Skin of body (tissue), 2 donors: ENCODE measurements around the gene TRIP13. TPM values are rescaled to one million over a fixed set of nuclear protein-coding genes. Genes with fewer than 3 reads are reported as not detected.

Experiments
- DNase-seq: peaks from one replicate; lab custom pipeline; 2025; lab: John Stamatoyannopoulos, UW
- total RNA-seq: library from RNA; depleted of rRNA; stranded (reverse); fragments of >200 nt; gene quantifications from one replicate; pipeline ENCODE4 v1.2.3, GENCODE V29; 2014

TRIP13 gene
- total RNA-seq, 1 donor from 2014 or later, result 6.5 TPM

DNA sequence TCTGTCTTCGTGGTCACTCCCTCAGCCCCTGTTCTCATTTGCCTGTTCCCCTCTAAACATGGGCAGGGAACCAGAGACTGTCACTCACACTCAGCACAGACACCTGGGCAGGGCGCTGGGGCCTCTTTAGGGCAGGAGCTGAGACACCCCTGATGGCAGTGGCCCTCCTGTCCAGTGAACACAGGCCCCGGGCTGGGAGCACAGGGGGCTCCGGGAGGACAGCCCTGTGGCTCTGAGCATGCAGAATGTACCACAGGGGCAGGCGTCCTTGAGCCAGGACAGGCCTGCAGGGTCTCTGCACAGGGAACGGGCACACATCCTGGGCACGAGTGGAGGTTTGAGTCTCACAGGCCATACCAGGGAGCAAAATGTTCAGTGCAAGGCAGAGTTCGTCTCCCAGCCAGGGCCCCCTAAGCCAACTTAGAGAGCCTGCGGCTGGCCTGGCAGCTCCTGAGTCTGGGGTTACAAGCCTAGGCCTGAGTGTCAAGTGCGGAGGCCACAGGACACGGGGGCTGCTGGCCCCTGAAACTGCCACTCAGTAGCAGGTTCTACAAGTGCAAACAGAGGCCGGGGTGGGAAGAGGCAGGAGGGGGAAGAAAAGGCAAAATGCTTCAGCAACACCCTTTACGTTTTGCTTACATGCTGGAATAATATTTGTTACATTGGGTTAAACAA is 60.0 kb downstream of the TRIP13 start:
- no peak for DNase-seq

DNA sequence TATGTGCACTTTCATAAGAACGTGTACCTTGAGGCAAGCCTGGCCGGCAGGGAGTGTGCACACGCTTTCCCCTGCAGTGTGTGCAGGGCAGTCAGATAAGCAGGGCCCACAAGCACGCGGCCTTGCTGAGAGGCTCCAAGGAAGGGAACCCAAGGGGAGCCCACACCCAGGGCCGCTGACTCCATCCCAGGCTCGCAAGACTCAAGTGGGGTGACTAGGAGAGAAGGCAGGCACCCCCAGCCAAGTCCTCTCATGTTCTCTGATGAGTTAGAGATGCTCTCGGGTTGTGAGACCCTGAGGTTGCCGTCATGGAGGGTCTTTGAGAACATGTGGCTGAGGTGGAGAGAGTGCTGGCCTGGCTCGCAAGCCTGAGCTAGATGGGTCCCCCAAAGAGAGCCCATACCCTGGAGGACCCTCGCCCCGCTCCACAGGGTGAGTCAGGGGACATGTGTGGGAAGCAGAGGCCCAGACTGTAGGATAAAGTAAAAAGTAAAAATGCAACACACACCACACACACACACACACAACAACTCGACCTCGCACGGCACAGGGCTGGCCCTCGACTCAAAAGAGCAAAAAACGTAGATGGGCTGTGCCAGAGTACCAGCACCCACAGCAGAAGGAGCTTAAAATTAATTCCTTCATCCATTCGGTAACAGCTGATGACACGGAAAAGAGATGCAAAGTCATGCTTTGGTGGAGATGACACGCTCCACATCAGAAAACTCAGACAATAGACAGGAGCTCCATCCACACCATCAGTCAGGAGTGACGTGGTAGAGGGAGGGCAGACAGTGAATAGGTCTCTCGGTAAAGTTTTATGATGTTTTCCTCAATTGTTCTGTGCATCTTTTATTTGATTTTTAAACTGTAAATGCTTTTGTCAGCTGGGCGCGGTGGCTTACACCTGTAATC is 61.1 kb downstream of the TRIP13 start:
- no peak for DNase-seq

DNA sequence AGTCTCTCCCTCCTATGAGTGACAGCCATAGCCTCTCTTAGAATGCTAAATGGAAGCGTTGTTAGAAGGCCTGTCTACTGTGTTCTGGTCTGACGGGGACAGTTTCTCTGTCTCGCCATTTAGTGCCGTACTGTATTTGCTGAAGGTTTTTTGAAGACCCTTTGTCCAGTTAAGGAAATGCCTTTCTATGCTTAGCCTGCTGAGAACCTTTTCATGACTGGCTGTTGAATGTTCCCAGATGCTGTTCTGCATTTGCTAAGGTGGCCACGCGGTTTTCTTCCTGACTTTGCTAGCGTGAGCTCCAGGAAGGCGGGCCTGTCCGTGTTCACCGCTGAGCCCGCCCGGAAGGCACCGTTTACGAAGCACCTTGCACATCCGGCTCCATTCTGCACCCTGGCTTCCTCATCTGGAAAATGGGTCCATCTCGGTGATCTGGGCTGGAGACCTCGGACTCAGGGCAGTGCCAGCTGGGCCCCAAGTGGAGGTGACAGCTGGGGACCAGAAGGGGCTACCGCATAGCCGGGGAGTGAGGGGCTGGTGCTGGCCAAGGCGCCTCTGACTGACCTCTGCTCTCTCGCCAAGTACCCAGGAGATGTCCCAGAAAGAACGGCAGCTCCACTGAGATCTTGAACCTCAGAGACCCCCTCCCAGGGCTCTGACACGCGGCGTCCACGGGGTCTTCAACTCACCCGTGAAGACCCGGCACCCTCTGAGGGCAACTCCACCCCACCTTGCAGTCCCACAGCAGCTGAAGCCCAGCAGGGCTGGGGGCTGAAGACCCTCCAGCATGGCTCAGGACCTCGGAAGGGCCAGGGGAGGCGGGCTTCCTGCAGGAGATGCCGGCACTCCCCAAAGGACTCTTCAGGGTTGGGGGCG is 63.4 kb downstream of the TRIP13 start:
- no peak for DNase-seq

DNA sequence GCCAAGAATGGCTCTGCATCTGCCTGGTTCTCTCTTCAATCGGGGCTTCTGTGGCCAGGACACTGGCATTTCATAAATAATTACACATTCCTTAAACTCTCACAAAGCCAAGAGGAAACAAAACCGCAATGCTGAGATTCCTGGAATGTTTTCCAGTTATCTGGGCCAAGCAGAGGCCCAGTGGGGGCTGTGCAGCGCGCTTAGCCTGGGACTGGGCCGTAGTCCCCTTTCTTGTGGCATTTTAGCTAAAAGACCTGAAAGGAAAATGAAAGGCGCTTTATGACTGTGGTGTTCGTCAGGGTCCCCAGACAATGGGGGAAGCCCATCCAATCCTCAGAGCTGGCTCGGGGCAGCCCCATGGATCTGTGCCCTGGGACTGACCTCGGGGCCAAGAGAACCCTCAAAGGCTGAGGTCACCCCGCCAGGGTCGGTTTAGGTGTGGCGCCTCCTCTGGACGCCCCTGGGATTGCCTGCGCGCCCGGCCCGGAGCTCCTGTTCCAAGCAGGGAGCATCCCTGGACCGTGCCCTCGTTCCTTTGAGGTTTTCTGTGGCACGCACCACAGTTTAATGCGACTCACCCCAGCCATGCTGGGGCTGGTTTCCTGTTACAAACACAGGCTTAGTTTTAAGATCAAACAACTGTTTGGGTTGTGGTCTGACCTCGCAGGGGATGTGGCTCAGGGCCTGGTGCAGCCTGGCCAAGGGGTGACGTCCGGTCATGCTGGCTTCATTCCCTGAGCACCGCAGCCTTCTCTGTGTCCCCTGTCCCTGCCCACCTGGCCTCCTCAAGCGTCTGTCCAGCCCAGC is 64.5 kb downstream of the TRIP13 start:
- peak; percentile 91 for DNase-seq

DNA sequence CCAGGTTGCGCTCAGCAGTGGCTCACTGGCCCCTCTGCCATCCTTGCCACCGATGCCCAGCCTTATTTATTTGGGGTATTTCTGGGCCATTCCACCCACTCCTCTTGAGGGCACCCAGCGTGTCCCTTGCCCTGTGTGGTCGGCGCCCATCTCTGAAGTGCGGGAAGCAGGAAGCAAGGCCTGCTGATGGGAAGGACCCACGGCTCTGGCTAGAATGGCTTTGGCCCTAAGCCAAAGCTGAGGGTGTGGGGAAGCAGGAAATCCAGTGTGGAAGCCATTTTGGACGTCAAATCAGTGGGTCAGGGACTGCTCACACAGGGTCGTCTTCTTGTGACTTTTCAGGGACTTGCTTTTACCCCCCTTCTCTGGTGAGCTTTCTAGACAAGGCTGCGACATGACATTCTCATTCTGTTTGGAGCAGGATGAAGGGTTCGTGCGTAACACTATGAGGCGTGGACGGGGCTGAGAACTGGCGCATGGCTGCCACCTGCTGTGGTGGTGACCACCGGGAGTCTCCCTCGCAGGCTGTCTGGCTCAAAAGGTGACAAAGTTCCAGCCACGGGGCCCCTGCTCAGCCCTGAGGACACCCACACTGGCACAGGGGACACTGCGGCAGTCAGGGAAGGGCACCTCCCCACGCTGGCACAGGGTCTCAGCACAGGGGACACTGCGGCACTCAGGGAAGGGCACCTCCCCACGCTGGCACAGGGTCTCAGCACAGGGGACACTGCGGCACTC is 65.2 kb downstream of the TRIP13 start:
- no peak for DNase-seq

DNA sequence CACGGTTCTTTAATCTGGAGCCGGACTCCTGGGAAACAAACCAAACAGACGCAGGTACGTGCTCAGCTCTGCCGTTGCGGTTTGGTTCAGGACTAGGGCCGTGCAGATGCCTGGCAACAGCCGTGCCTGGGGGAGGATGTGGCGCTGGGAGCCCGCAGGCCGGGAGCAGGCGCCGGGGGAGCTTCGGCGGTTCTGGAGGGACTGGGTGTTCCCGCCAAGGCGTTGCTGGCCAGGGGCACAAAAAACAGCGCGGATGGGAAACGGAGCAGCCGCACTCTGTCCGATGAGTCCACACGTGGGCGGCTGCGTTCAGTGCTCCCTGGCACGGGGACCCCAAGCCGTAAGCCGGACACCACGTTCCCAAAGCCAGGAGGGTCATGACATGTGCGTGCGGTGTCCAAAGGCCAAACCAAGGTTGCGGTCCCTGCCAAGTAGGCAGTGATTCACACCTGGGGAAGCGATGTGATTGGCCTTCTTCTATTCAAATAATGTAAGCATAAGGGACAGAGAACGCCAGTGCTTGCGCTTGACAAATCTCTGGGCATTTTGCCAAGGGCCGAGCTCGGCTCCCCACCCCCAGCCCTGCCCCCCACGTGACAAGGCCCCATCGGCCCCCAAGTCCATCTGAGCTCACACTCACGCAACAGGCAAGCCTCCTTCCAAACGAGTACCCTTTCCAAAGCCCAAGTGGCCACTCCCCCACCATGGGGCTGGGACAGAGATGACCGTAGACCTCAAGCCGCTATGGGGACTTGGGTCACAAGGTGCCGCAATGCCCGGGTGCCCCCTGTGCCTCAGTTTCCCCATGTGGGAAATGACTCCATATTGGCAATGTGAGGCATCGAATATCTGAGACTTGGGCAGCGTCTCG is 66.3 kb downstream of the TRIP13 start:
- DNase-seq, result no peak

DNA sequence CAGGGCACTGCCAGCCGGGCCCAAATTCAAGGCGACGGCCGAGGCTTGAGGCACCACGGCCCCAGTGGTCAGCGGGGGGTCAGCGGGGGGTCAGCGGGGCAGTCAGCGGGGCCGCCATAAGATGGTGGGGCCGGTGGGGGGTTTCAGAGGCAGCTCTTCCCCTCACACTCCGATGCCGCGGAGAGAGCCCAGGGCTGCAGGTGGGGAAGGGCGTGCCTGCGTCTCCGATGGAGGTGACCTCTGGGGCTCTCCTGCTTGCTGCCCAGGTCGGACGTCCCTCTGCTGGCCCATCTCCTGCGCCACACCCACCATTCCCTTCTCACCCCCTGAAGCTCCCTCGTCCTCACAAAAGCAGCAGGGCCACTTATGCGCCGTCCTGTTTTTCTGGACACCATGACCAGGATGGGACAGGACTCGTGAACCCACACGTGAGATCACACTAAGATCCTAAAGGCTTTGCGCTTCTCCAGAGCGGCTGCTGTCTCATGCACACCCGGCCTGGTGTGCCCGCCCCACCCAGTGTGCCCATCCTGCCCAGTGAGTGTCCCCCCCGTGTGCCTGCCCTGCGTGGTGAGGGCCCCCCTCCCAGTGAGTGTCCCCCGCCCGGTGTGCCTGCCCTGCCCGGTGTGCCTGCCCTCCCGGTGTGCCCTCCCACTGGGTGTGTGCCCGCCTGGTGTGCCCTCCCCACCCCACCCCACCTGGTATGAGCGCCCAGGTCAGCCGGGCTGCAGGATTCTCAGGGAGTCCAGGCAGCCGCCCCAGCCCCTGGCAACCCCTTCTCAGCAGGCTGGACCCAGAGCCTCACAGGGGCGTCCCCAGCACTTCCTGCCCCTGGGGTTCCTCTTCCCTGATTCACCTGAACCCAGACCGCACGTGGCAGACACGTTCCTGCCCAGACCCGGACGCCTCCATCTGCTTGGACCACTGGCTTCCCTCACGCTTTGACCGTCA is 67.2 kb downstream of the TRIP13 start:
- DNase-seq, result no peak

DNA sequence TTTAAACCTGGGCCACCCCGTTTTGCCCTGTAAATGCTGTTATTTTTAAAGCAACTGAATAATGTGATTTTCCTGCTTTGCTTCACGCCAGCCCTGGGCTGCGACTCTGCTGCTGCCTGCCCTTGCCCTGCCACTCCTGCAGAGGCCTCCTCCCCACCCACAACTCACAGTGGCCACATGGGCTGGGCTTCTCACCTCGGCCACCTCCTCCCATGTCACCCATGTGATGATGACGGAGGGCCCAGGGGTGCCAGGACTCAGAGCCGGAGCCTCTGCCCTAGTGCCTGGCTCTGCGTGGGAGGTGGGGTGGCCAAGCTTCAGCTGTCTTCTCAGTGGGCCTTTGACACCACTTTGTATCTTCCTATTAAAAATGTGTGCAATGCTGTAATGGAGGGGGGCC is 67.9 kb downstream of the TRIP13 start:
- DNase-seq, result no peak

DNA sequence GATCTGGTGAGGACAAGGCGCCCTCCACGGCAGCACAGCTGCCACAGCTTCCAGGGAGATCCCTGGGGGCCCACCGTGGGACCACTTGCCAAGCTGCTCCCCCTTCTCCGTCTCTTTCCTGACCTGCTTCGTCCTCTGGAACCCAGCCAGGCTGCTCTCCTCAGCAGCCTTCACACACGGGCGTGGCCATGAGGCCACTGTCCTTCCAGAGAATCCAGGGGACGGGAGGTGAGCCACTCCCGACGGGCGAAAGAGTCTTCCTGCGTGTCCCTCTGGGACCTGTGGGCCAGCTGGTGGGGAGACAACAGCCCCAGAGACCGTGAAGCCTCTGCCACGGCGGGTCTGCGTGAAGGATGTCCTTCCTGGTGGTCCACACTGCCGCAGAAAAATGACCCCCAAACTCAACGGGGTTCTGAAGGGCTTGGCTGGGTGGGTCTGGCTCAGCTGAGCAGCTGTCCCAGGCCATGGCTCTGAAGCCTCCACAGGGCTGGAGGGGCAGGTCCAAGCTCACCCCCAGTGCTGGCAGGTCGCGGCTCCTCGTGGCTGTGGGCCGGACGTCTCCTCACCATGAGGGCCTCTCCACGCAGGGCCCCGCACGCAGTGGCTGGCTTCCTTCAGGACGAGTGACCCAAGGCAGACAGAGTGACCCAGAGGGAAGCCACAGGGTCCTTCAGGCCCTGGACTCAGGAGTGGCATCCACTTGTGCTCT is 68.5 kb downstream of the TRIP13 start:
- DNase-seq, result no peak

DNA sequence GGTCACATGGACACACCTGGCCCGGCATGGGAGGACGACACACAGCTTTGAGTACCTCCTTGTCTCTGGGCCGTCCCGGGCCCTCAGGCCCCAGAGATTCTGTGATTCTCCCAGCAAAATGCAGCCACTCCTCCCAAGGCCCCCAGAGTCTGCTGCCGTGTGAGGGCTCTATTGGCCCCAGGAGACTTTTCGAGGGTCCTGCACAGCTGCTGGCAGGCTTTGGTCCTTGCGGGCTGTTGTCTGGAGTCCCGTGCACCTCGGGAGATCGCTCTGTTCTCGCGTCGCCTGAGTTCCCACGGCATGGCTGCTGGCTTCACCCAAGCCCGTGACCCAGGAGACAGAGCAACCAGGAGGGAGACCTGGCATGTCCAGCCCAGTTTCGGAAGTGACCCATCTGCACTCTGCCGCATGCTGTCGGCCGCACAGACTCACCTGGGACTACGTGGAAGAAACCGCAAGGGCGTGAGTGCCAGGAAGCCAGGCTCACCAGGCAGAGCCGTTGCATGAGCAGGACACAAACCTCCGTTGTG is 69.1 kb downstream of the TRIP13 start:
- DNase-seq, result no peak

DNA sequence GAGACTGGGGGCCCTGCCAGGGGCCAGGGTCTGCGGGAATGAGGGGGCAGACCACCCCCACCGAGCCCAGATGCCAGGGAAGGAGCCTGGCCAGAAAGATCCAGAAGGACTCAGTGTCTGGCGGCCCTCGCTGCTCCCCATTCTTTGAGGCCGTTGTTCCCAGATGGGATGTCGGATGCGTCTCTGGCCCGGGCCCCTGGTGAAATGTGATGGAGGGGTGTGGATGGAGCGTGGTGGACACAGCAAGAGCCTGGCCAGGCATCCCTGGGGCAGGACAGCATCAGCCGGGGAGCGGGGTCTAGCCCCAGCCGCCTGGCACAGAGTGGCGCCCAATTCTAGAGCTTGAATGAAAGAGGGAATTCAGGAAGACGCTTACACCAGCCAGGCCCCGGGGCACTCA is 69.7 kb downstream of the TRIP13 start:
- no peak for DNase-seq

DNA sequence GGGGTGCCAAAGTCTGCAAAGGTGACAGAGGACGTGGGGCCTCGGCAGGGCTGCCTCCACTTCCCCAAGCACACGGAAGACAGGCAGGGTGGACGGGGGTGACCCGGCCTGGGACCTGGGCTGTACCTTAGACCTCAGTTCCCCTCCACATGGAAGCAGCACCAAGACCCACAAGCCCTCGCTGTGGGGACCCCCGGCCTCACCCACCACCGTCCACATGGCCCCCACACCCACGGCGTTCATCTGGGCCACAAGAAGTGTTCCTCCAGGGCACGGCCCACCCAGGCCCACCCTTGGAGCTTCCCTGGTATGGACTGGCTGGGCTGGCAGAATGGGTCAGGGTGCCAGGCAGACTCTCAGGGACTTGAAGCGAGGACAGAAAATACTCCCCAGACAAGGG is 70.1 kb downstream of the TRIP13 start:
- DNase-seq, result no peak

DNA sequence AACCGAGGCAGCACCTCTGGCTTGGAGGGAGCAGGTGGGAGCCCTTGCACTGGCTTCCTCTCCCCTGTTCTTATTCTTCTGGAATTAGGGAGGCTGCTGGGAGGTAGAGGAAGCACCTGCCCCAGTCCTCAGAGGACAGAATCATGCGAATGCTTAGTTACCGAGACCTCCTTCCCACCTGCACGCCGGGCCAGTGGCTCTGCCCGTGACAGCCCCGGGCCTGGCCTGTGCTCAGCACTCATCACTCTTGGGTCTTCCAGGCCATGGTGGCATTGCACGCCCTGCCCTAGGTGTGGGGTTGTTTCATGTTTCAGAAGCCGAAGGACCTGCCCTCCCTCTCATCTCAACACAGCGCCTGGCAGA is 70.6 kb downstream of the TRIP13 start:
- no peak for DNase-seq

DNA sequence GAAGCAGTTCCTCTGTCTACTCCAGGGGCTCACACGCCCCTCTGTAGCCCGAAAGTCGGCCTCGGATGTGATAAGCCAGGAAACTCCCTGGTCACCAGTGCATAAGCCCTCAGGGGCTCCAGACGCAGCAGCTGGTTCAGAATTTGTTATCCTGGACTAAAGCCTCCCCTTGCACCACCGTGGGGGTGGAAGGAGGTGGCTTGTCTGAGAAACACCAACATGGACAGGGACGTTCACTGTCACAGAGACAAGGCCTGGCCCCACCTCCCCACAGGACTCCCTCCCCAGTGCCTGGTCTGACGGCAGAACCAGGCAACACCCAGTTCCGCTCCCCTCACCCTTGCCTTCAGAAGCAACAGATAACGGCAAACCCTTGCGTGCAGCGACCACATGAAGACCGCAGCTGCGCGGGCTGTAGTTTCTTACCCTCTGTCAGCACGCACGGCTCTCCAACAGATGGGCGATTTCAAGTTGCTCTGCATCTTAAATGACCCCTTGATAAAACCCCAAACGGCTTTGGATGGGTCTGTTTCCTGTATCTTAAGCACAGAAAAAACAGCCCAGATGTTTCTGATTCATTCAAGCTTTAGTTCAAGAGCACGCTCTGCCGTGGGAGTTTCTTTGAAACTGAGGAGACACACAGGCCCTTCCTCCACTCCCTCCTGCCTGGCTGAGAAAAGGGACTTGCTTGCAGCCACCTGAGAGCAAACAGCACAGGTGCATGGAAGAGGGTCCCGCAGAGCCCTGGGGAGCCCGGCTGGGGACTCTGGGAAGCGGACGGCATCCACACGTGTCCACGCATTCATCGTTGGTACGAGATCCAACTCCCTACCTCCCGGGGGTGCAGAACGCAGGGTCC is 71.2 kb downstream of the TRIP13 start:
- peak; percentile 80 for DNase-seq

DNA sequence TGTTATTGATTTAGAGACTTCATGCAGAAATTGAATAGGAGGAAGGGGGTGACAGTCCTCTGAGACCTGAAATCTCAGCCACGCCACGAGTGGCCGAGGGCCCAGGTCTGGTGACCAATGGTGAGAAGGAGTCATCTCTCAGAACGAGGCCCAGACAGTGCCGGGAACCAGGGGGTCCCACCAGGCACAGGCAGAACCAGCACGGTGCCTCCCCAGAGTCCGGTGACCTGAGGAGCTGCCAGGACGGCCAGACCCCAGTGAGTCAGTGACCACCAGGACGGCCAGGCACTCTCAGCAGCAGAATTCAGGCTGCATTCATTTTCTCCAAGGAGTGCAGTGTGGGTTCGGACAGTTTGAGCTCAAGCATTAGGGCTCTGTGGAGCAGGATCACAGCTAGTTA is 72.1 kb downstream of the TRIP13 start:
- no peak for DNase-seq

DNA sequence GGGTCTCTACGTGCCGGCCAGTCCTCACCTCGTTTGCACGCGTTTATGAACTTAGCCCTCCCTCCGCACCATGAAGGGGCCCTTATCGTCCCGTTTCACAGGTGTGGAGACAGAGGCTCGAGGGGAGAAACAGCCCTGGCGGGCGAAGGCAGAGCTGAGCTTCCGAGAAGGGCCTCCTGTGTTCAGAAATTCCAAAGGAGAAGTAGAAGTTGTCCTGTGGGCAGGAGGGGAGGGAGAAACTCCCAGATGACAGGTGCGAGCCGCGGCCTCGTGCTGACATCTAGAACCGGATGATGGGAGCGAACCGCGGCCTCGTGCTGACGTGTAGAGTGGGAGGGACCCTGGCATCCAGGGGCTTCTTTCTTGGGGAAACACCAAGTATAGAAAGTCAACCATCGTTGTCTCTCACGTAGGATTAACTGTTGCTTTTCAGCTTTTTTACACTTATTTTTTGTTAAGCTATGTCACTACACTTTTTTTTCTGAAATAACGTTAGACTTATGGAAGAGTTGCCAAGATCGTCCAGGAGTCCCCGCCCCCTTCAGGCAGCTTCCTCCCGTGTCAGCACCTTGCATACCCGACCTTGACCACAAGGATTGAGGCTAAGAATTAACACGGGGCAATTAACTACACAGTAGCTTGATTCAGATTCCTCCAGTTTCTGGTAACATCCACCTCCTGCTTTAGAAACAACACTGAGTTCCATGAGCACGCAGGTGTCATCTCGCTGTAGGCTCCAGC is 73.1 kb downstream of the TRIP13 start:
- no peak for DNase-seq
